ENCODE data around the gene UCN. TPM values are rescaled to one million over a fixed set of nuclear protein-coding genes. Genes with fewer than 3 reads are reported as not detected.
A peak's percentile ranks its signal among the peaks of the same experiment; 100 is the strongest.
"Not testable (repeated sequence)": the region's sequence is repeated elsewhere in the genome, so short reads cannot be mapped to it uniquely, and the experiment has no call there.

UCN gene
- polyA plus RNA-seq (ENCODE audit: insufficient read length), result 2.5 TPM

- peak; percentile 51 for DNase-seq
These were observed at the start of gene UCN for GRCh38 chr2:27308359-27308881. Gene UCN (minus strand): TSS chr2:27308445. CDS start chr2:27307895, 550 bp downstream.

- DNase-seq, result peak; percentile 96
These were observed 48.3 kb upstream of the UCN start, which contains the start of gene GTF3C2 for GRCh38 chr2:27356382-27357181. Gene GTF3C2 (minus strand): TSS chr2:27356764. CDS start chr2:27343554, 13,210 bp downstream.

- DNase-seq, result no peak
These were observed 47.8 kb upstream of the UCN start for GRCh38 chr2:27356056-27356381.

DNA sequence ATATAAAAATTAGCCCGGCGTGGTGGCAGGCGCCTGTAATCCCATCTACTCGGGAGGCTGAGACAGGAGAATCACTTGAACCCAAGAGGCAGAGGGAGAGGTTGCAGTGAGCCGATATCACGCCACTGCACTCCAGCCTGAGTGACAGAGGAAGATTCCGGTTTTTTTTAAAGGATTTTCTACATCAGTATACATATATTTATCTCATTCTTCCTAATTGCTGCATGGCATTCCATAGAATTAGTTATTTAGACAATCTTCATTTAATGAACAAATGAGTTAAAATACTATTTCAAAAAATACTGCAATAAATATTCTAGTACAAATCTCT, 46.3 kb upstream of the UCN start:
- no peak for DNase-seq

GRCh38 chr2:27353762-27354596, 45.7 kb upstream of the UCN start:
- no peak for DNase-seq

DNA sequence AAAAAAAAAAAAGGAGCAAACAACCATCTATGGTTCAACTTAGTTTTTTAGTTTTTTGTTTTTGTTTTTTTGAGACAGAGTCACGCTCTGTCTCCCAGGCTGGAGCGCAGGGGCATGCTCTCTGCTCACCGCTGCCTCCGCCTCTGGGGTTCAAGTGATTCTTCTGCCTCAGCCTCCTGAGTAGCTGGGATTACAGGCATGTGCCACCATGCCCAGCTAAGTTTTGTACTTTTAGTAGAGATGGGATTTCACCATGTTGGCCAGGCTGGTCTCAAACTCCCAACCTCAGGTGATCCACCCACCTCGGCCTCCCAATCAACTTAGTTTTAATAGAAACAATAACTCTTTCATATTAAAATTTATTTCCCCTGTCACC, 45.1 kb upstream of the UCN start:
- not testable (repeated sequence) for DNase-seq

DNA sequence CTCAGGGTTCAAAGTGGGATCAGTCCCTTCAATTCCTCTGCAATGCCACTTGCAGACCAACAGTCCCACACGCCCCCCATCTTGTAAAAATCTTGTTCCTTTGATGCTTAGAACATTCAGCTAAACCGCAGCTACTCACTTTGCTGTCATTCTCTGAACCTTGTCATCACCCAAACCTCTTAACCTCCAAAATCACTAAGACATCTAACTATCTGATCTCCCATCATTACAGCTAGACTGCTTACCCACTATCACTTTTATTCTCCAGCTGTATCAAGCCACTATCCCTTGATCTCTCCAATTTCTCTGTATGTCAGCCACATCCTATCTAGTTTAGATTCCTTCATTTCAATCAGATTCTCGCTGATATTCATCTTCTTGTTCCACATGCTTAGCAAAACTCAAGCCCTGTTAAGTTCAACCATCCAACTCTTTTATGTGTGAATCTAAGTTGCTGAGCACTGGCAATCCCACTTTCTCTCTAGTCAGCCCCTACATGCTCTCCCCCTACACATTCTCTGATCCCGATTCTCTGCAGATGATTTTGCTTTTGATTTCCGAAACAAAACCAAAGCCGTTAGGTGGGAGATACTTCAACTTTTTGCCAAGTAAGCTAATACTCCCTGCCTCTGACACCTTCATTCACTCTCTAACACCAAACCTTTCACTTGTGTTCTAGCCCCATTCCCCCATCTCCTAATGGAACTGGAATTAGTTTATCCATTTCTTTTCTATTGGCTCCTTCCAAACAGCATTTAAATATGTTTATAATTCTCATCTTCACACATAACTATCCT, 43.8 kb upstream of the UCN start:
- DNase-seq, result no peak

GRCh38 chr2:27350106-27350693, 42.0 kb upstream of the UCN start:
- DNase-seq, result no peak

DNA sequence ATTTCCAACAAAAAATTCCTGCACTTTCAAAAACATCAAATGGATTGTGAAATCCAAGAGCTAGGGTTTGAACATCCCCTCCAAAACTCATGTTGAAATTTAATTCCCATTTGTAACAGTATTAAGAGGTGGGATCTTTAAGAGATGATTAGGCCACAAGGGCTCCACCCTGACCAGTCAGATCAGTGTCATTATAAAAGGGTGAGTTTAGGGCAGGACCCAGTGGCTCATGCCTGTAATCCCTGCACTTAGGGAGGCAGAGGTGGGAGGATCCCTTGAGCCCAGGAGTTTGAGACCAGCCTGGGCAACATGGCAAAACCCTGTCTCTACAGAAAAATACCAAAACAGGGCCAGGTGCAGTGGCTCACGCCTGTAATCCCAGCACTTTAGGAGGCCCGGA, 39.4 kb upstream of the UCN start:
- no peak for DNase-seq

- no peak for DNase-seq
These were observed 27.9 kb upstream of the UCN start for GRCh38 chr2:27336173-27336572.

- DNase-seq, result no peak
These were observed 27.1 kb upstream of the UCN start for GRCh38 chr2:27335311-27335710.

DNA sequence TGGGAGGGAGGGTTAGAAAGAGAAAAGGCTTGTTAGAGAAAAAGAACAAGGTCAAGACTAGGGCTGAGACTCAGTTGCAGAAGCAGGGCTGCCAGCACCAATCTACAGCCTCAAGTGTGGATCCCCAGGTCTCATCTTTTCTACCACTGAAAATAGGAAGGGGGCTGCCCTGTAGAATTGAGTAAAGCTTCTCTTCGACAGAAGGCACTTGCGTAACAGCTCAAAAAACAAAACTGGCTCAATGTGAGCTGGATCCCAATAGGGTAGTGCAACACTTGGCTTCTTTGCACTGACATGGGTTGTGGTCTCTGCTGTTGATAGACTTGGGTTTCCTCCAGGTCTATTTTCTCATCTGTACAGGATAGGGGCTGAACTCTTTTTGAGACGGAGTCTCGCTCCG, 16.5 kb upstream of the UCN start:
- DNase-seq, result no peak

DNA sequence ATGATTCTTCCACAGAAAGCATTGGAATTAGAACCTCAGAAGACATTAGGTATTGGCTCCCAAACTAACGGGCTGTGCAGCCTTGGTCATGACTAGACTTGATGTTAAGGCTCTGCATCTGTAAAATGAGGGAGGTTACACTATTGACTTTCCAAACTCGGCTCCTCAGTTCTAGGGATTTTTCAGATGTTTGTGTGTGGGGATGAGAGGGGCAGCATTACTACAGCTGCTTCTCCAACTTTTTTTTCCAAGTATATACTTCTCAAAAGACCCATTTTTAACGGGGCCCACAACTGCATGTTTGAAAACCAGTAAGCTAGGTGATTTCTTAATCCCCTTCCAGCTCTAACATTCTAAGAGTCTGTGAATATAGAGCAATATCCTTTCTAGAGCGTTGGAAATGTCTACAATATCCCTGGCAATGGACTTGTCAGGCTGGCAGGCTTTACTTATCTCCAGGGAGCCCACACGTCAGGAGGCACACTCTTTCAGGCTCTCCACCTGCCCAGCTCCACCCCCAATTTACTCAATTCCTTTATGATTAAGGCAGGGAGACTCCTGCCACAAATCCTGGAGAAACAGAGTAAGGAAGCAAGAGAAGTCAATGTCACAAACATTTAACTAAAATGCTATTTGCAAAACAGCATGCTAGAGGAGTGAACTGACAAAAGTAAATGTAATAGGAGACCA, 15.5 kb upstream of the UCN start:
- peak; percentile 22 for DNase-seq

GRCh38 chr2:27322766-27323595, 14.7 kb upstream of the UCN start, which contains the start of gene MPV17:
Gene MPV17 (minus strand): TSS chr2:27323097. CDS start chr2:27322517, 580 bp downstream.
- peak; percentile 92 for DNase-seq

GRCh38 chr2:27322301-27322765, 14.1 kb upstream of the UCN start:
- DNase-seq, result no peak

DNA sequence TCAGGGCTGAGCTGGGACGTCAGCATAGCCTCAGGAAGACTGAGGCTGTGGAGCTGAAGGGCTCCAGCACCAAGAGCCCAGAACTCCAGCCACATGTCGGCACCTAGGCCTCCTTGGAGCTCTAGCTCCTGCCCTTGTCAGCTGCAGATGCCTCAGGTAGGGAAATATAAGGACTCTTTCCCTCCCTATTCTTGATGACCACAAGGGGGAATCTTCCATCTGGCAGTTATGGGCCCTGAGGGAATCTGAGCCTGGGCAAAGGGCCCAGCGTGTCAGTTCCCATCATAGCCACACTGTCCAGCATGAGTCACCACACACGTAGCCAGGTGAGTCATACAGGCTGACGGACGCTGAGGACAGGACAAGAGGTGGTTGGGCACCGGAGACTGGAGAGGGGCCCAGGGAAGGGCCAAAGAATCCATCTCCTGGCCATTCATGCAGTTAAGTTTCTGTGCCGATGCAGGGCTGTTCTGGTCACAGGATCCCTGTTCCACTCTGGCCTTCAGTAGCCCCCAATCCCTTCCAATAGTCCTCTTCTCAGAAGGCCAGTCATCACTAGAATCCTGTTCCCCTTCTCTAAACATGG, 12.8 kb upstream of the UCN start:
- DNase-seq, result no peak

GRCh38 chr2:27319839-27320238, 11.6 kb upstream of the UCN start:
- DNase-seq, result not testable (repeated sequence)

- no peak for DNase-seq
These were observed 8.6 kb upstream of the UCN start for GRCh38 chr2:27316655-27317412.

DNA sequence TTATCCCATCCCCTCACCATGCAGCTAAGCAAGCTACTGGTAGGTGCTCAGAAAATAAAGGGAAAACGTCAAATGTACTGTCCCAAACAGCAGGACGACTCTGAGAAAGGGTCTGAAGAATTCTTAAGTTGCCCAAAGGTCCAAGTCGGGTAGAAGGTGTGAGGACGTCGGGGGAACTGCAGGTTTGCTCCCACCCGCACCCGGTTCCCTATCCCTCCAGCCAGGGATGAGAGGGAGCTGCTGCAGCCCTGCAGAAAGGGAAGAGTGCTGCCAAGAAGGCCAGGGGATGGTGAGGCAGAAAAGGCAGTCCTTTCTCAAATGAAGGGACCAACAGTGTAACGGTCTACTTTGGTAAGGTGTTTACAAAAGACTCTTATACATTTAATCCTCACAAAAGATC, 6.9 kb upstream of the UCN start:
- no peak for DNase-seq

Data from hindlimb muscle (tissue), 1 donor.